Stimulated activated CD4-positive, alpha-beta T cell treated with anti-CD3 and anti-CD28 coated beads, Interleukin-2, amount 100 ng/mL, for 48 hours (primary cell): ENCODE results near the gene ADIPOR2.

Experiments used
- DNase-seq, 2 donors: peaks; one replicate each; pipeline ENCODE4 v3.0.0-alpha.2; 2020

Gene ADIPOR2

GRCh38 chr12:1832801-1833595 is 142.1 kb downstream of the ADIPOR2 start:
- no peak for DNase-seq

- DNase-seq = no peak
Observed at GRCh38 chr12:1833596-1834028, 142.7 kb downstream of the ADIPOR2 start.

GRCh38 chr12:1834186-1834925 is 143.5 kb downstream of the ADIPOR2 start:
- DNase-seq = no peak

GRCh38 chr12:1835211-1836131 is 144.6 kb downstream of the ADIPOR2 start:
- DNase-seq = no peak

GRCh38 chr12:1836241-1836803 is 145.5 kb downstream of the ADIPOR2 start:
- no peak for DNase-seq

- DNase-seq = no peak
Observed at GRCh38 chr12:1836854-1837421, 146.1 kb downstream of the ADIPOR2 start.

- no peak for DNase-seq
Observed at GRCh38 chr12:1837541-1838204, 146.8 kb downstream of the ADIPOR2 start.
